ENCODE data around the gene MAPK8IP3.

Gene MAPK8IP3, protein sequence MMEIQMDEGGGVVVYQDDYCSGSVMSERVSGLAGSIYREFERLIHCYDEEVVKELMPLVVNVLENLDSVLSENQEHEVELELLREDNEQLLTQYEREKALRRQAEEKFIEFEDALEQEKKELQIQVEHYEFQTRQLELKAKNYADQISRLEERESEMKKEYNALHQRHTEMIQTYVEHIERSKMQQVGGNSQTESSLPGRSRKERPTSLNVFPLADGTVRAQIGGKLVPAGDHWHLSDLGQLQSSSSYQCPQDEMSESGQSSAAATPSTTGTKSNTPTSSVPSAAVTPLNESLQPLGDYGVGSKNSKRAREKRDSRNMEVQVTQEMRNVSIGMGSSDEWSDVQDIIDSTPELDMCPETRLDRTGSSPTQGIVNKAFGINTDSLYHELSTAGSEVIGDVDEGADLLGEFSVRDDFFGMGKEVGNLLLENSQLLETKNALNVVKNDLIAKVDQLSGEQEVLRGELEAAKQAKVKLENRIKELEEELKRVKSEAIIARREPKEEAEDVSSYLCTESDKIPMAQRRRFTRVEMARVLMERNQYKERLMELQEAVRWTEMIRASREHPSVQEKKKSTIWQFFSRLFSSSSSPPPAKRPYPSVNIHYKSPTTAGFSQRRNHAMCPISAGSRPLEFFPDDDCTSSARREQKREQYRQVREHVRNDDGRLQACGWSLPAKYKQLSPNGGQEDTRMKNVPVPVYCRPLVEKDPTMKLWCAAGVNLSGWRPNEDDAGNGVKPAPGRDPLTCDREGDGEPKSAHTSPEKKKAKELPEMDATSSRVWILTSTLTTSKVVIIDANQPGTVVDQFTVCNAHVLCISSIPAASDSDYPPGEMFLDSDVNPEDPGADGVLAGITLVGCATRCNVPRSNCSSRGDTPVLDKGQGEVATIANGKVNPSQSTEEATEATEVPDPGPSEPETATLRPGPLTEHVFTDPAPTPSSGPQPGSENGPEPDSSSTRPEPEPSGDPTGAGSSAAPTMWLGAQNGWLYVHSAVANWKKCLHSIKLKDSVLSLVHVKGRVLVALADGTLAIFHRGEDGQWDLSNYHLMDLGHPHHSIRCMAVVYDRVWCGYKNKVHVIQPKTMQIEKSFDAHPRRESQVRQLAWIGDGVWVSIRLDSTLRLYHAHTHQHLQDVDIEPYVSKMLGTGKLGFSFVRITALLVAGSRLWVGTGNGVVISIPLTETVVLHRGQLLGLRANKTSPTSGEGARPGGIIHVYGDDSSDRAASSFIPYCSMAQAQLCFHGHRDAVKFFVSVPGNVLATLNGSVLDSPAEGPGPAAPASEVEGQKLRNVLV (N-terminal part only)

DNA sequence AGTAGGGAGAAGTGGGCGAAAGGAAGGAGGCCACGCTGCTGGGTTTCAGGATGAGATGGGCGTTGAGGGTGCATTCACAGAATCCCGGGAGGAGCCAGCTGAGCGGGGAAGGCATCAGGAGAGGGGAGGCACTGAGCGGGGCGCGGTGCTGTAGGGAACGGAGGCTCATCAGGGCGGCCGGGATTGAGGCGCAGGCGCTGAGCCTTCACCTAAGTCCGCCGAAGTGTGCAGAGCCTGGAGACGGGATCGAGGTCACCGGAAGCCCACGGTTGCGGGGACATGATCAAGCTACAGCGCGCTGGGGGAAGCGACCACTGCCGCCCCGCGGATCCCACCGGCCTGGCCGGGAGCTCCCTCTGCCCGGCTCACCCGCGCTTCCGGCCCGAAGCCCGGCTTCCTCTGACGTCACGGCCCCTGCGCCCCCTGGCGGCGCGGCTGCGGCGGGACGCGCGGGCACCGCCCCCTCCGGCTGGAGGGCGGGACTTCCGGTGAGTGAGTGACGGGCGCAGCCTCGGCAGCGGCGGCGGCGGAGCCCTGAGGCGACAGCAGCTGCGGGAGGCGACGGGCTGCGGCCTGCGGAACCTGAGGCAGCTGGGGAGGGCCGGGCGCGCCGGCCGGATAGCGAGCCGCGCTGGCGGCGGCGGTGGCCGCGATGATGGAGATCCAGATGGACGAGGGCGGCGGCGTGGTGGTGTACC is at the start of gene MAPK8IP3:
TSS of gene MAPK8IP3 (plus strand) at position 508 of the 698 bp plus-strand sequence. CDS start at position 653, 145 bp downstream.
- DNase-seq = peak; percentile 85

DNA sequence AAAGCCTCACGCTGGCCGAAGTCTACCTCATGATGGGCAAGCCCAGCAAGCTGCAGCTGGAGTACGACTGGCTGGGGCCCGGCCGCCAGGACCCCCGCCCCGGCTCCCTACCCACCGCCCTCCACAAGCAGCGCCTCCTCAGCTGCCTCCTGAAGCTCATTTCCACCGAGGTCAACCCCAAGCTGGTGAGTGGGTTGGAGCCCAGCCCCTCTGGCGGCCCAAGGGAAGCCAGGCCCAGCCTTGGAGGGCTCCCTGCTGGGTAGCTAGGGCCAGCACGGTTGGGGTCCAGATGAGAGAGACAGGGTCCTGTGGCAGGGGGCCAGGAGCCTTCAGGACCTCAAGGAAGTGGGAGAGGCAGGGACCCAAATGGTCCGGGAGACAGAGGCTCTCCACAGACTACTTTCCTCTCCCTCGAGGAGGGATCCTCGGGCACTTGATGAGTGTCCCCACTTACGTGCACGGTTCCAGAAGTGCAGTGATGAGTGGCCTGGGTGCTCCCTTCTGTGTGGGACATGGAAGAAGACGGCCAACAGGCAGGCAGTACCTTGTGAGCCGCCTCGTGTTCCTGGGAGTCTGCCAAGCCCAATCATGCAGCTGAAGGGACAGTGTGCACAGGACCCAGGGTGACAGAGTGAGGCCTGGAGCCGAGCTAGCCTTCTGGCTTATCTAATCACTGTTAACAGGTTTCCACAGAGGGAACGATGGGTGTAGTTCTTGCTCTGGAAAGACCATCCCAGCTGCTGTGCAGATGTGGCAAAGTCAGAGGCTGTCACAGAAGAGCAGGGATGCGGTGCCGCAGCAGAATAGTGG is 49.0 kb upstream of the MAPK8IP3 start:
- DNase-seq = no peak

DNA sequence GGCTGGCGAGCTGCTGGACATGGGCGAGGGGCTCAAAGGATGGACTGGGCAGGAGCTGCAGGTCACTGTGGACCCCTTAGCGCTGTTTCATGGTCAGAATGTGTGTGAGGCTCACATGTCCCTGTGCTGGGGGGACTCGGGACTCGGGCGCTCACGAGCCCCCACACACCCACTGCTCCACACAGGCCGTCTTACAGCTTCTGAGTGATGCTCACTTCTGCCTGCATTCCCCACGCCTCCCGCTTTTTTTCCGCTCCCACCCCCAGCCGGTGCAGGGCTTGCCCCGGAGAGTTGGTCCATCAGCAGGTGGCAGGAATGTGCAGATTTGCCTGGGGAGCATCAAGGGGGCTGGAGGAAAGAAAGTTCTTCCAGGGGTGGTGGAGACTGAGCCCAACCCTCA is 48.2 kb upstream of the MAPK8IP3 start:
- no peak for DNase-seq

DNA sequence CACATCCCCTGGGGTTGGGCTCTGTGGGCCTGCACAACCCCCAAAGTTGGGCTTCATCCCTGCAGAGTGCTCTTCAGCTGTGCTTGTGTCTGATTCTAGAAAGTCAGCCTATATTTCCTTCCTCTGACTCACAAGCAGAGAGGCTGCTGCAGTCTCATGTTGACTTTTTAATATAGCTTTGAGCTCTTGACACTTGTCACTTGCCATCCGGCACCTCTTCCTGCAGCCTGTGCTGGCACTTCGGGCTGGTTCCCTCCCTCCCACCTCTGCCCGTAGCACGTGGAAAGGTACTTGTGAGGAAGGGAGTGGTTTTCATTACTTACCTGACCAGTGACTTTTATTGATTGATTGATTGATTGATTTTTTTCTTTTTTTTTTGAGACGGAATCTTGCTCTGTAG is 47.0 kb upstream of the MAPK8IP3 start:
- no peak for DNase-seq

DNA sequence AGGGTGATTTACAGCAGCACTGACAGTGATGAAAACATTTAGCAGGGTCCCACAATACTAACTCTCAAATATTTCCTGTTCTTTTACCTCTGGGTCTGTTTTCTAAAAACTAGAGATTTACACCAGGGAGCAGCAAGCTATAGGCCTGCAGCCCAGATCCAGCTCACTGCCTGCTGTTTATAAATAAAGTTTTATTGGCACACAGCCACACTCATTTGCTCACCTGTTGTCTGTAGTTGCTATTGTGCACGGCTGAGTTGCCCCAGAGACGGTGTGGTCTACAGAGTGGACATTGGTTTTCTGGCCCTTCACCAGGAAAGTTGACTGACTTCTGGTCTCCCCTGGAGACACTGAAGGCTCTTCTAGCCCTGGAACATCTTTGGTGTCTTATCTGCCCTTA is 44.2 kb upstream of the MAPK8IP3 start:
- DNase-seq = no peak

DNA sequence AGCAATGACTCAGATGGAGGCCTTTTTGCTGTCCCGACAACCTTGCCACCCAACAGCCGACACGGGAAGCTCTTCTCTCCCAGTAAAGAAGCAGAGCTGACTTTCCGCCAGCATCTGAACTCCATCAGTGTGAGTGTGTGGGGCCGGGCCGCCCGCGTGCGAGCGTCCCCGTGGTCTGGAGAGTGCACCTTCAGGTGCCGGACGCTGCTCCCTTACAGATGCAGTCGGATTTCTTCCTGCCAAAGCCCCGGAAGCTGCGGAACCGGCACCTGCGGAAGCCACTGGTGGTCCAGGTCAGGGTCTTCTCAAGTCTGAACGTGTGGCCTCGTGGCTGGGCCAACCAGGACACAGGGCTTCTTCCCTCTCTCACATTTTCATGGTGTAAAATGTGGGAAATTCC is 43.5 kb upstream of the MAPK8IP3 start:
- DNase-seq = no peak

DNA sequence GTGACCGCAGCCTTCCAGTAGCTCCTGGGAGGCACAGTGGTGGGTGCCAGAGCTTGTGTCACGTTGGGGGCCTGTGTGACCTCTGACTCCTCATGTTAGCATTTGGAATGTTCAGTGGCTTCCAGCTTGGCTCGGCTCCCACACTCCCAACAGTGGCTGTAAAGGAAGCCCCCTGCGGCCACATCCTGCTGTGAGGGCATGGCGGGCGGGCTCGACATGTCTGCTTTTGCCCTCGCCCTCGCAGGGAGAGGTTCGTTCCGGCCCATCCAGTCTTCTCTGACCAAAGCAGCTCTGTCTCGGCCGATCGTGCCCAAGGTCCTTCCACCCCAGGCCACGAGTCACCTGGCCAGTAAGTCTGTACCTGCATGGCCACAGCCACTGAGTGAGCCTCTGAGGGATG is 40.2 kb upstream of the MAPK8IP3 start:
- no peak for DNase-seq

DNA sequence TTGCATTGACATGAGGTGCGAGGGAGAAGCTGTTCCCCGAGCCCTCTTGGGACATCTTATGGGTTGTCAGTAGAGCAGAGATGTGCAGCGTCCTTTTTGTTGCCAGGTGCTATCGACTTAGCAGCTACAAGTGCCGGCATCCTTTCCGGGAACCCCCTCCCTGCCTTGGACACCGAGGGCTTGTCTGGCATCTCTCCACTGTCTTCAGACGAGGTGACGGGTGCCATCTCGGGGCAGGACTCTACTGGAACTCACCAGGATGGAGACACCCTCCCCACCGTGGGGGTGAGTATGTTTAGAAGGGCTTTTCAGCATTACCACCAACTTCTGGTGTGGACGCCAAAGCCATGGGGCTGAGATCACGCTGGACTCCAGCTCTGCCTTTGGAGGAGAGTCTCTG is 39.7 kb upstream of the MAPK8IP3 start:
- no peak for DNase-seq

DNA sequence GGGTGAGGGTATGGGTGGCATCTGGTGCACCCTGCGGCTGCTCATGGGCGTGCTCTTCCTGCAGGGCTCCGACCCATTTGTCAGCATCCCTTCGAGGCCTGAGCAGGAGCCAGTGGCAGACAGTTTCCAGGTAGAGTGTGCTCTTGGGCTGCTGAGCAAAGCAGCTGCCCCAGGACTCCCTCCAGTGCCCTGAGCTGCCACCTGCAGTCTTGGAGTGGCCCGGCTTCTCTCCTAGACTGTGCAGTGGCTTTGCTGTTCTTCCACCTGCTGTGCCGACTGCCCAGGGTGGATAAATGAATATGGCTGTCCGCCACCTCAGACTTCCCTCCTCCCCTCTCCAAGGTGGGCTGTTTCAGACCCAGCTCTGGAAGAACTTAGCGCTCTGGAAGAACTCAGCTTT is 38.7 kb upstream of the MAPK8IP3 start:
- DNase-seq = no peak

DNA sequence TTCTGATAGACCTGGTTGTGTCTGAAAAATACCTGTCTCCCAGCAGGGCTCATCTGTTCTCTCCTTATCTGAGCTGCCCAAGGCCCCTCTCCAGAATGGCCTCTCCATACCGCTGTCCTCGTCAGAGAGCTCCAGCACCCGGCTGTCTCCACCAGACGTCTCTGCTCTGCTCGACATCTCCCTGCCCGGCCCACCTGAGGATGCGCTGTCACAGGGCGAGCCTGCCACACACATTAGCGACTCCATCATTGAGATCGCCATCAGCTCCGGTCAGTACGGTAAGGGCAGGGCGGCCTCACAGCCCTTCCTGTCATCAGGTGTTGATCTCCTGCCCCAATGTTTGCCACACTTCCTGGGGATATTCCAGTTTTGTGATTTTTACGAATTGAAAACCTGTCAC is 38.1 kb upstream of the MAPK8IP3 start:
- no peak for DNase-seq

DNA sequence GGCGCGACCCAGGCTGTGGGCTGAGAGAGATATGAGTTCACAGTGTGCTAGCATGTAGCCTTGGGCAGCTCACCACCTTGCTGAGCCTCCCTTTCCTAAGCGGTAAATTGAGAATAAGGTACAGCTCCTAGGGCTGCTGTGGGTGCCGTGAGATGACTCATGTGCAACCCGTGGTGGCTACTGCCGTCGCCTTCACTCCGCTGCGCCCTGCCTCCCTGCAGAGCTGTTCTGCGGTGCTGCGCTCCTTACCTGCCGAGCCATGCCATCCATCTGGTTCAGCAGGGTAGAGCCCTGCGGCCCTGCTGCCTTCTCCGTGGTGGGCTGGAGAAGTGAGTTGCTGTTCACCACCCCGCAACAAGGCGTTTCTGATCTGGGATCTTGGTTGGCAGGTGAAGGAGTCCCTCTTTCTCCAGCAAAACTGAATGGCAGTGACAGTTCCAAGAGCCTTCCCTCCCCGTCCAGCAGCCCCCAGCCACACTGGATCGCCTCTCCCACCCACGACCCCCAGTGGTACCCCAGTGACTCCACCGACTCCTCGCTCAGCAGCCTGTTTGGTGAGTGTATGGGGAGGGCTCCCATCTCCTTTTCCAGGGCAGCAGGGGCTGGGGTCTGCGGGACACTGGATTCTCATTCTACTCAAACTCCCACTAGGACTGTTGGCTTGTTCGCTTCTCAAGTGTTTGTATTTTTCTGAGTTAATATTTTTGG is 37.2 kb upstream of the MAPK8IP3 start:
- DNase-seq = no peak

DNA sequence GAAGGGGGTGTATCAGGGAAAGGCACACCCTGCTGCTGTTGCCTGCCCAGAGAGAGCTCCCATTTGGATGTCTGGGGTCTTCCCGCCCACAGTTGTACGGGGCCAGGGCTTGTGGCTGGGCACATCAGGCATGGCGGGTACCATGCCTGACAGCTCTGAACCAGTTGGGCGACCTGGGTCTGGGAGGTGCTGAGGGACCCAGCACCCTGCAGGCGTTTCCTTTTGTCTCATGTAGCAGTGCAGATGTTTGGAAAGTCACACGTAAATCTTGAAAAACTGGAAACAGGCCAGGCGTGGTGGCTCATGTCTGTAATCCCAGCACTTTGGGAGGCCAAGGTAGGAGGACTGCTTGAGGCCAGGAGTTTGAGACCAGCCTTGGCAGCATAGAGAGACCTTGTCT is 36.3 kb upstream of the MAPK8IP3 start:
- no peak for DNase-seq

DNA sequence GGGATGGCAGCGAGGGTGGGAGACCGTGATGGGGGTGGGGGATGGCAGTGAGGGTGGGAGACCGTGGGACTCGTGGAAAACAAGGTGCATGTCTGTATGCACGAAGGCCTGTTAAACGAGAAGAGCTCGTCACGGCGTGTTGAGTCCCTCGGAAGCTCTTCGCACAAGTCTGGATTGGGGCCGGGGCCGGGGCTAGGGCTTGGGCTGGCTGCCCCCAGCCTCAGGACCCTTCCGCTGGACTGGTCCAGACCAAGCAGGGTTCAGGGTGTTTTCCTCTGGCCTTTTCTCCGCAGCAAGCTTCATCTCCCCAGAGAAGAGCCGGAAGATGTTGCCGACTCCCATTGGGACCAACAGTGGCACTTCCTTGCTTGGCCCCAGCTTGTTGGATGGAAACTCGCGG is 35.6 kb upstream of the MAPK8IP3 start:
- no peak for DNase-seq

DNA sequence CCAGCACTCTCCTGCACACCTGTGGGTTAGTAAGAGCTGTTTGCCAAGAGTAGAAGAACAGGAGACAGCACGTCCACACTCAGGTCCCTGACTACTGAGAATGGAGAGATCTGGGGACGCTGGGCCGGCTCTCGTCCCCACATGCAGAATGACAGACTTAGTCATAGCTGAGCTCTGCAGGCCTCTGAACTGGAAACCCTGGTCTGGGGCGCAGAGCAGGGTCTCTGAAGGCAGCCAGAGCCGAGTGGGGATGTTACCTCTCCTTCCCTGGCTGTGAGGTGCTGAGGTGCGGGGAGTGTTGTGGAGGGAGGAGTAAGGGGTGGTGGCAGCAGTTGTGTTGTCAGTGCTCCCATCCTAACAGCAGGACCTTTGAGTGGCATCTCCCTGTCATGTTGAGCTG is 35.1 kb upstream of the MAPK8IP3 start:
- DNase-seq = no peak

DNA sequence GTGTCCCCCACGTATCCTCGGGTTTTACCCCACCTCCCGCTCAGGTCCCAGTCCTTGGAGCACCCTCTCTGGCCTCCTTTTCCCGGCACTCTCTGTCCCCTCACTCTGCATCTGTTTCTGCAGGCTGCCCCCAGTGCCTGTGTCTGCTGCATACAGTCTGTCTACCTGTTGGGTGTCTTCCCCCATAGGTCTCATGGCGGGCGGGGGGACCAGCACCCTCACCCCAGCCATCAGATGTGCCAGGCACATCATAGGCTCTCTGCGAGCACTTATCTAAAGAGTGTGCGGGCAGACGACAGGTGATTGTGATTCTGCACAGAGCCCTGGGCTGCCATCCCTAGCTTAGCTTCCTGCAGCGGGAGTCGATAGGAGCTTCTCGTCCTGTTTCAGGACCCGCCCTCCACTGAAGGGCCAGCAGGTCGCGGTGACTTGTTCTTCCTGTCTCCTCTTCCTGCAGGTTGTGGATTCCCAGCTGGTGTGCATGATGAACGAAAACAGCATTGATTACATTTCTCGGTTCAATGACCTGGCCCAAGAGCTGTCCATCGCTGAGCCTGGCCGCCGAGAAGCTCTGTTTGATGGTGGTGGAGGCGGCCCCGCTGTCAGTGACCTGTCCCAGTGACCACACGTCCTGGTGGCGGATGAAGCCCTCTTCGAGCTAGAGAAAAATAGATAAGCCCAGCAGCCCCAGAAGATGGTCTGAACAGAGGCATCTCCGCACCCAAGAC is 32.4 kb upstream of the MAPK8IP3 start:
- DNase-seq = no peak

DNA sequence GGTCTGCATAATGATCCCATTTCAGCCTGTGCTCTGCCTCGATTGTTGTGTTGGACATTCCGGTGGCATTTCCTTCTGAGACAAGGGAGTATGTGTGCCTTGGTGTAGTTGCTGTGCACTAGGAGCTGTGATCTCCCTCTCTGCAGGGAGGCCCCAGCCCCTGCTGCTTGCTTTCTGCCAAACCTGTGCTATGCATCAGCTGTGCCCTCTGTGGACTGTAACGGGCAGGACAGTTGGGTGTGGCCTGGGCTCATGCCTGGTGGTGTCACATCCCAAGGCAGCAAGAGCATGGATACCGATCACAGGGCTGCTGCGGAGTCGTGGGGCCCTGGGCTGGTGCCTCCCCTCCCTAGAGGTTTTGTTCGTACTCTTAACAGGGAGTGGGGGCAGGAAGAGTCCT is 31.7 kb upstream of the MAPK8IP3 start:
- no peak for DNase-seq

DNA sequence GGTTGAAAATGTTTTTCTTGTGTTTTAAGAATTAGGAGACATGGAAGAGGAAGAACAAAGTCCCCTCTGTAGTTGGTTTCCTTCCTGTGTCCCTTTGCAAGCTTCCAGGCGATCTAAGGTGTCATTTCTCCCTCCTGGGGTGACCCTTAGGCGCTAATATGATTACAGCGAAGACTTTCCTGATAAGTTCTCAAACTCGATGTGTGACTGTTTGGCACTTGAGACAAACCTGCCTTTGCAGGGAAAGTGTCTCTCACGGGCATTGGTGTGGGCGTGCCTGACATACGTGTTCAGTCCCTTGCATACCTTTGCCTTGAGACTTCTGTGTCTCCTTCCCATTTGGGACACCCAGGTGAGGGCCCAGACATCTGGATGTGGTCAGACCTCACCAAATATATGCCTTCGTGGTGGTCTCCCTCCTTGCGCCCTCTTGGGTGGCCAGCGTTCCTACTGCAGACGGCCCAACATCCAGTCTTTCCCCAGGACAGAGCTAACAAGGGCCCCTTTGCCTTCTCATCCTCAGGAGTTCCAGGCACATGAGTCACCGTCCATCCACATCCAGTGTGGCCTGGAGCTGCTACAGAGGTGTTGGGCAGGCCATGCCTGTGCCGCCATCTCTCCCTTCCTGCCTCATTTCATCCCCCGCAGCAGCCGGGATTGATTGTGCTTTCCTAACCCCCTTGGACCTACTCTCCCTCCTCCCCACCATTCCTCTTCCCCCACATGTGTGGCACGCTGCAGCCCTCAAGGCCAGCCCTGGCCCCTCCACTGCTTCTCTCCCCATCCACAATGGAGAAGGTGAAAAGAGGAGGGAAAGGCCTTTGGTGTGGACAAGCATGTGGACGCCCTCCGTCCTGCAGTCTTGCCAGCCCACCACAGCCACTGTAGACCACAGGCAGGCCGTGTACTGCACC is 31.0 kb upstream of the MAPK8IP3 start:
- peak; percentile 74 for DNase-seq

DNA sequence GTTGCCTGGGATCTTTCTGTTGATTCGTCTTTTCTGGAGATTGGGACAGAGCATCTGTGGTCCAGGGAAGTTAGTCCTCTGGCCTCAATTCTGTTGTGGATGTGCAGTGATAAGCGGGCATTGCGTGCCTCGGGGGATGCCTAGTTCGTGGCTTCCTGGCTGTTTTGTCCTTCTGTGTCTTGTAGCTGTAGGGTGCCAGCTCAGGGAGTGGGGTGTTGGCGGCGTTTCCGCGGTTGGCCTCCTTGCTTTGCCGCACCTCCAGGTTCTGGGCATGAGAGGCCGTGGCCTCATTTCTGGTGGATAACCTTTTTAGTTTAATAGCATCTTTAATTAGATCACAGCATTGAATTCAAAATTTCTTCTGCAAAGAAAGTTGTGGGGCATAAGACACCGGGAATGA is 29.3 kb upstream of the MAPK8IP3 start:
- no peak for DNase-seq

DNA sequence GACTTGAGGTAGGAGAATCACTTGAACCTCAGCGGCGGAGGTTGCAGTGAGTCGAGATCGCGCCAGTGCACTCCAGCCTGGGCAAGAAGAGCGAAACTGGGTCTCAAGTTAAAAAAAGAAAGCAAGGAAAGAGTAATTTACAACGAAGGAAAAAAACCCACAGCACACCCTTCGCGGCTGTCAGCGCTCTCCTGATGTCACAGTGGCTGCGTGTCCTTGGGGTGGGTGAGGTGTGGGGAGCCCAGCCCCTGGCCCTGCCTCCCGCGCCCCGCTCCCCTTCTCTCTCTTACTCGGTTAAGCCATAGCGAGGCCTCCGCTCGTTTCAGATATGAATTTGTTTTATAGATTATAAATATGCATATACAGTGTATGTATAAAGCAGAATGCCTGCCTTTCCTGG is 28.7 kb upstream of the MAPK8IP3 start:
- no peak for DNase-seq
